Tibial artery (tissue), 4 donors: ENCODE measurements around the gene SEPTIN10.

ENCODE experiments used
- DNase-seq, 2 donors: peaks; one replicate each; pipeline ENCODE4 v3.0.0-alpha.2; 2019
- H3K27ac ChIP-seq, 2 donors: fragments of 200-600 bp; sonication (generic) in 1 of 2; 1 replicate in 1 of 2; 2 replicates in 1 of 2; pipeline ENCODE4 v1.5.1; 2018 to 2019; ENCODE audit warnings: mild to moderate bottlenecking in 1 of 2
- H3K27me3 ChIP-seq, 2 donors: fragments of 200-600 bp; sonication (generic) in 1 of 2; one replicate each; pipeline versions ENCODE4 v1.5.1 to v1.6.0; 2016 to 2019
- H3K36me3 ChIP-seq, 3 donors: fragments of 200-600 bp; sonication (generic) in 2 of 3; one replicate each; pipeline ENCODE4 v1.5.1; 2016 to 2019; ENCODE audit warnings: mild to moderate bottlenecking in 2 of 3
- H3K4me1 ChIP-seq, 4 donors: fragments of 200-600 bp; sonication (generic) in 2 of 4; 1 replicate in 3 of 4; 2 replicates in 1 of 4; pipeline ENCODE4 v1.5.1; 2016 to 2019
- H3K4me3 ChIP-seq, 2 donors: fragments of 200-600 bp; sonication (generic) in 1 of 2; 1 replicate in 1 of 2; 2 replicates in 1 of 2; pipeline ENCODE4 v1.5.1; 2018 to 2019; ENCODE audit warnings: mild to moderate bottlenecking in 2 of 2
- H3K9me3 ChIP-seq, 3 donors: fragments of 200-600 bp; sonication (generic) in 1 of 3; one replicate each; pipeline ENCODE4 v1.5.1; 2016 to 2019
- CTCF ChIP-seq, 2 experiments: fragments of 200-600 bp in 1 of 2; fragments of 450-650 bp in 1 of 2; IDR thresholded peaks; one replicate each; pipeline ENCODE4 v1.5.1; 2017 to 2019; ENCODE audit warnings: antibody characterized with exemption in 2 of 2, mild to moderate bottlenecking in 1 of 2, moderate library complexity in 1 of 2
- intact Hi-C: fragments of 100-400 bp; cut with DNase I; formaldehyde crosslinking; loops from one replicate; pipeline ENCODE4 v1.15.0; 2023; ENCODE audit warnings: low total_unique reads

SEPTIN10 gene

GRCh38 chr2:109555346-109555900, 58.3 kb downstream of the SEPTIN10 start:
- no peak for DNase-seq
- intact Hi-C loops: no loop called here
- H3K4me1 ChIP-seq: peaks cover 0 to 9% (median 0%) of the 10 kb centered on the region in 4 donors
- no peaks in the 10 kb centered on the region for H3K9me3 ChIP-seq
- no peak overlapping the region for H3K4me3 ChIP-seq
- no peak for TF ChIP-seq CTCF (IDR thresholded peaks at IDR 0.05)
- H3K27ac ChIP-seq: no peak overlapping the region
- peaks cover 14 to 38% (median 21%) of the 10 kb centered on the region in 3 donors for H3K36me3 ChIP-seq
- no peaks in the 10 kb centered on the region for H3K27me3 ChIP-seq

GRCh38 chr2:109554758-109555157, 59.0 kb downstream of the SEPTIN10 start:
- peaks cover 9 to 31% (median 21%) of the 10 kb centered on the region in 3 donors for H3K36me3 ChIP-seq

GRCh38 chr2:109549016-109549590, 64.7 kb downstream of the SEPTIN10 start:
- no peak for TF ChIP-seq CTCF (IDR thresholded peaks at IDR 0.05)
- Histone ChIP-seq H3K9me3 (no peaks in the 10 kb centered on the region), H3K4me3 (no peak overlapping the region), H3K27ac (no peak overlapping the region), H3K4me1 (peaks cover 0 to 7% (median 0%) of the 10 kb centered on the region in 4 donors), H3K27me3 (no peaks in the 10 kb centered on the region), H3K36me3 (peaks cover 18 to 31% (median 25%) of the 10 kb centered on the region in 3 donors)
- intact Hi-C loops: no loop called here
- no peak for DNase-seq

More at GRCh38 chr2:109554758-109555157, 59.0 kb downstream of the SEPTIN10 start:
- H3K4me1 ChIP-seq: peaks cover 0 to 9% (median 0%) of the 10 kb centered on the region in 4 donors
- H3K27me3 ChIP-seq: no peaks in the 10 kb centered on the region
- no peaks in the 10 kb centered on the region for H3K9me3 ChIP-seq
- DNase-seq: no peak
- H3K4me3 ChIP-seq: no peak overlapping the region
- no peak overlapping the region for H3K27ac ChIP-seq
- intact Hi-C loops: loop anchor here (5.0 kb wide), 2 partner anchors 158 to 178 kb away; no protein-coding TSS in a partner anchor
- no peak for TF ChIP-seq CTCF (IDR thresholded peaks at IDR 0.05)

- Histone ChIP-seq H3K9me3 (no peaks in the 10 kb centered on the region), H3K27ac (no peak overlapping the region), H3K4me3 (no peak overlapping the region), H3K36me3 (peaks cover 11 to 18% (median 16%) of the 10 kb centered on the region in 3 donors), H3K27me3 (no peaks in the 10 kb centered on the region), H3K4me1 (peaks cover 0 to 7% (median 0%) of the 10 kb centered on the region in 4 donors)
- intact Hi-C loops: no loop called here
- DNase-seq: no peak
- TF ChIP-seq CTCF (IDR thresholded peaks at IDR 0.05): no peak
These were observed 66.5 kb downstream of the SEPTIN10 start for GRCh38 chr2:109547280-109547679.

GRCh38 chr2:109545828-109546713, 67.7 kb downstream of the SEPTIN10 start:
- Histone ChIP-seq H3K4me1 (peaks cover 0 to 7% (median 0%) of the 10 kb centered on the region in 4 donors), H3K27me3 (no peaks in the 10 kb centered on the region), H3K4me3 (no peak overlapping the region), H3K27ac (no peak overlapping the region), H3K9me3 (no peaks in the 10 kb centered on the region), H3K36me3 (peaks cover 4 to 16% (median 10%) of the 10 kb centered on the region in 3 donors)
- intact Hi-C loops: no loop called here
- peak; percentile 62 to 83 for DNase-seq
- peak; percentile 92 to 97 for TF ChIP-seq CTCF (IDR thresholded peaks at IDR 0.05)
